GM19099 (cell line): ENCODE data around the gene ASTN1.

Experiments used
- POLR2A ChIP-seq: IDR thresholded peaks from 3 replicates; pipeline ENCODE4 v1.6.1; 2011; ENCODE audit warnings: low read depth; ENCODE audit not compliant: insufficient read length; ENCODE audit errors: extremely low read depth

ASTN1 gene

GRCh38 chr1:176853503-176853902 is 311.0 kb downstream of the ASTN1 start:
- no peak for TF ChIP-seq POLR2A

- TF ChIP-seq POLR2A: no peak
These were observed 312.4 kb downstream of the ASTN1 start for GRCh38 chr1:176852124-176852523.

GRCh38 chr1:176850871-176851270 is 313.6 kb downstream of the ASTN1 start:
- no peak for TF ChIP-seq POLR2A

- no peak for TF ChIP-seq POLR2A
These were observed 315.2 kb downstream of the ASTN1 start for GRCh38 chr1:176849281-176849680.

- no peak for TF ChIP-seq POLR2A
These were observed 317.5 kb downstream of the ASTN1 start for GRCh38 chr1:176847052-176847451.

GRCh38 chr1:176843352-176844297 is 320.9 kb downstream of the ASTN1 start:
- no peak for TF ChIP-seq POLR2A

GRCh38 chr1:176841238-176841637 is 323.3 kb downstream of the ASTN1 start:
- no peak for TF ChIP-seq POLR2A

- TF ChIP-seq POLR2A: no peak
These were observed 325.3 kb downstream of the ASTN1 start for GRCh38 chr1:176839216-176839615.

- TF ChIP-seq POLR2A: no peak
These were observed 326.1 kb downstream of the ASTN1 start for GRCh38 chr1:176838276-176838995.

- TF ChIP-seq POLR2A: no peak
These were observed 326.8 kb downstream of the ASTN1 start for GRCh38 chr1:176837708-176838107.

- TF ChIP-seq POLR2A: no peak
These were observed 333.4 kb downstream of the ASTN1 start for GRCh38 chr1:176831150-176831549.

- TF ChIP-seq POLR2A: no peak
These were observed 335.3 kb downstream of the ASTN1 start for GRCh38 chr1:176829261-176829660.

- no peak for TF ChIP-seq POLR2A
These were observed 338.2 kb downstream of the ASTN1 start for GRCh38 chr1:176826265-176826664.

GRCh38 chr1:176820391-176821031 is 344.0 kb downstream of the ASTN1 start:
- no peak for TF ChIP-seq POLR2A

GRCh38 chr1:176816232-176816631 is 348.3 kb downstream of the ASTN1 start:
- TF ChIP-seq POLR2A: no peak

GRCh38 chr1:176815621-176816020 is 348.9 kb downstream of the ASTN1 start:
- TF ChIP-seq POLR2A: no peak
